ENCODE data around the gene TIAM2.
"Not testable (repeated sequence)": the region's sequence is repeated elsewhere in the genome, so short reads cannot be mapped to it uniquely, and the experiment has no call there.

- TF ChIP-seq POLR2A (IDR thresholded peaks at IDR 0.05); CTCF (IDR thresholded peaks at IDR 0.05 in 8 of 11, conservative IDR thresholded peaks at IDR 0.05 in 3 of 11); POLR2AphosphoS5 (IDR thresholded peaks at IDR 0.05): not testable (repeated sequence)
Measured at GRCh38 chr6:155185041-155185440, 189.9 kb downstream of the TIAM2 start.

All from spleen (tissue), 7 donors.